ENCODE data around the gene FBXL17.

Gene FBXL17

DNA sequence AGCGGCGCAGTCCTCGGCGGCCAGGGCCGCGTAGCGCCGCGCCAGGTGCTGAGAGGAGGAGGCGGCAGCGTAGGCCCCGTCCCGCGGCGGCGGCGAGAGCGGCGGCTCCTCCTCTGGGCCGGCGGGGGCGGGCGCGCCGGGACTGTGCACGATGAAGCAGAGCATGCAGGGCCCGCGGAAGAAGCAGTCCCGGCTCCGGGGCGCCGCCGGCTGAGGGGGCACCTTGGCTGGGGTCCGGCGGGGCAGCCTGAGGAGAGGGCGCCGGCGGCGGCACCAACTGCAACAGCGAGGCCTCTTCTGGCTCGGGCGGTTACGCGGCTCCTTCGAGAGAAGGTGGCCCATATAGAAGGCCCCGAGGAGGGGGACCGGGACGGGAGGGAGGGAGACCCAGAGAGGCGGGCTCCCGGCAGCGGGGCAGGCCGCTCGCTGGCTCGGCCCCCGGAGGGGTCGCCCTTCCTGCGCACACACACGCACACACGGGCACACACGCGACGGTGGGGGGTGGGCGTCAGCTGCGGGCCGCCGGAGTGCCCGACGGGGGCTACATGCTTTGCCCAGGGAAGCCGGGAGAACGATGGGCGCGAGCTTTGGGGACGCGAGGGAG is 446 bp downstream of the FBXL17 start (continued):
- TF ChIP-seq ZNF561 (tag by site-specific recombination; IDR thresholded peaks at IDR 0.05; ENCODE audit: borderline replicate concordance) (peak; percentile 9; the same call in 1 of the 2 replicates), ZNF16 (tag by site-specific recombination; IDR thresholded peaks at IDR 0.05; ENCODE audit: low read depth) (no peak), MZF1 (tag by site-specific recombination; IDR thresholded peaks at IDR 0.05; ENCODE audit: borderline replicate concordance) (no peak), MYNN (tag by site-specific recombination; IDR thresholded peaks at IDR 0.05; ENCODE audit: borderline replicate concordance) (no peak), ZNF2 (tag by site-specific recombination; IDR thresholded peaks at IDR 0.05) (no peak), ZNF354C (tag by site-specific recombination; IDR thresholded peaks at IDR 0.05; ENCODE audit: borderline replicate concordance, low read depth) (no peak), ZNF510 (tag by site-specific recombination; IDR thresholded peaks at IDR 0.05; ENCODE audit: insufficient replicate concordance) (no peak), ZNF560 (tag by site-specific recombination; IDR thresholded peaks at IDR 0.05; ENCODE audit: borderline replicate concordance) (no peak), ZNF184 (tag by site-specific recombination; IDR thresholded peaks at IDR 0.05) (0 out of 2 replicates have a peak, but pooled peaks have one; percentile 3), ZNF585B (tag by site-specific recombination; IDR thresholded peaks at IDR 0.05) (no peak), ZNF239 (tag by site-specific recombination; IDR thresholded peaks at IDR 0.05) (peak; percentile 14; the same call in 1 of the 2 replicates), ZNF626 (tag by site-specific recombination; IDR thresholded peaks at IDR 0.05) (no peak), ZNF664 (tag by site-specific recombination; IDR thresholded peaks at IDR 0.05) (no peak), ZNF654 (tag by site-specific recombination; IDR thresholded peaks at IDR 0.05; ENCODE audit: low read depth) (no peak), ZNF138 (tag by site-specific recombination; IDR thresholded peaks at IDR 0.05; ENCODE audit: borderline replicate concordance) (no peak), ZNF837 (tag by site-specific recombination; IDR thresholded peaks at IDR 0.05) (no peak), ZFP3 (tag by site-specific recombination; IDR thresholded peaks at IDR 0.05; ENCODE audit: low read depth) (no peak), HOXA7 (CRISPR knock-in tag; IDR thresholded peaks at IDR 0.05; ENCODE audit: borderline replicate concordance) (0 out of 2 replicates have a peak, but pooled peaks have one; percentile 22), ZNF596 (tag by site-specific recombination; IDR thresholded peaks at IDR 0.05) (no peak), ZNF223 (tag by site-specific recombination; IDR thresholded peaks at IDR 0.05) (no peak), SP2 (tag by site-specific recombination; IDR thresholded peaks at IDR 0.05) (peak; percentile 69), PRDM1 (tag by site-specific recombination; IDR thresholded peaks at IDR 0.05) (no peak)
- TF ChIP-seq, protein P1, sequence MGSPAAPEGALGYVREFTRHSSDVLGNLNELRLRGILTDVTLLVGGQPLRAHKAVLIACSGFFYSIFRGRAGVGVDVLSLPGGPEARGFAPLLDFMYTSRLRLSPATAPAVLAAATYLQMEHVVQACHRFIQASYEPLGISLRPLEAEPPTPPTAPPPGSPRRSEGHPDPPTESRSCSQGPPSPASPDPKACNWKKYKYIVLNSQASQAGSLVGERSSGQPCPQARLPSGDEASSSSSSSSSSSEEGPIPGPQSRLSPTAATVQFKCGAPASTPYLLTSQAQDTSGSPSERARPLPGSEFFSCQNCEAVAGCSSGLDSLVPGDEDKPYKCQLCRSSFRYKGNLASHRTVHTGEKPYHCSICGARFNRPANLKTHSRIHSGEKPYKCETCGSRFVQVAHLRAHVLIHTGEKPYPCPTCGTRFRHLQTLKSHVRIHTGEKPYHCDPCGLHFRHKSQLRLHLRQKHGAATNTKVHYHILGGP (tag by site-specific recombination; IDR thresholded peaks at IDR 0.05), result no peak
- TF ChIP-seq, protein P2, sequence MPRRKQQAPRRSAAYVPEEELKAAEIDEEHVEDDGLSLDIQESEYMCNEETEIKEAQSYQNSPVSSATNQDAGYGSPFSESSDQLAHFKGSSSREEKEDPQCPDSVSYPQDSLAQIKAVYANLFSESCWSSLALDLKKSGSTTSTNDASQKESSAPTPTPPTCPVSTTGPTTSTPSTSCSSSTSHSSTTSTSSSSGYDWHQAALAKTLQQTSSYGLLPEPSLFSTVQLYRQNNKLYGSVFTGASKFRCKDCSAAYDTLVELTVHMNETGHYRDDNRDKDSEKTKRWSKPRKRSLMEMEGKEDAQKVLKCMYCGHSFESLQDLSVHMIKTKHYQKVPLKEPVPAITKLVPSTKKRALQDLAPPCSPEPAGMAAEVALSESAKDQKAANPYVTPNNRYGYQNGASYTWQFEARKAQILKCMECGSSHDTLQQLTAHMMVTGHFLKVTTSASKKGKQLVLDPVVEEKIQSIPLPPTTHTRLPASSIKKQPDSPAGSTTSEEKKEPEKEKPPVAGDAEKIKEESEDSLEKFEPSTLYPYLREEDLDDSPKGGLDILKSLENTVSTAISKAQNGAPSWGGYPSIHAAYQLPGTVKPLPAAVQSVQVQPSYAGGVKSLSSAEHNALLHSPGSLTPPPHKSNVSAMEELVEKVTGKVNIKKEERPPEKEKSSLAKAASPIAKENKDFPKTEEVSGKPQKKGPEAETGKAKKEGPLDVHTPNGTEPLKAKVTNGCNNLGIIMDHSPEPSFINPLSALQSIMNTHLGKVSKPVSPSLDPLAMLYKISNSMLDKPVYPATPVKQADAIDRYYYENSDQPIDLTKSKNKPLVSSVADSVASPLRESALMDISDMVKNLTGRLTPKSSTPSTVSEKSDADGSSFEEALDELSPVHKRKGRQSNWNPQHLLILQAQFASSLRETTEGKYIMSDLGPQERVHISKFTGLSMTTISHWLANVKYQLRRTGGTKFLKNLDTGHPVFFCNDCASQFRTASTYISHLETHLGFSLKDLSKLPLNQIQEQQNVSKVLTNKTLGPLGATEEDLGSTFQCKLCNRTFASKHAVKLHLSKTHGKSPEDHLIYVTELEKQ (tag by site-specific recombination; IDR thresholded peaks at IDR 0.05; ENCODE audit: borderline replicate concordance), result 0 out of 2 replicates have a peak, but pooled peaks have one; percentile 66
- TF ChIP-seq, protein P3, sequence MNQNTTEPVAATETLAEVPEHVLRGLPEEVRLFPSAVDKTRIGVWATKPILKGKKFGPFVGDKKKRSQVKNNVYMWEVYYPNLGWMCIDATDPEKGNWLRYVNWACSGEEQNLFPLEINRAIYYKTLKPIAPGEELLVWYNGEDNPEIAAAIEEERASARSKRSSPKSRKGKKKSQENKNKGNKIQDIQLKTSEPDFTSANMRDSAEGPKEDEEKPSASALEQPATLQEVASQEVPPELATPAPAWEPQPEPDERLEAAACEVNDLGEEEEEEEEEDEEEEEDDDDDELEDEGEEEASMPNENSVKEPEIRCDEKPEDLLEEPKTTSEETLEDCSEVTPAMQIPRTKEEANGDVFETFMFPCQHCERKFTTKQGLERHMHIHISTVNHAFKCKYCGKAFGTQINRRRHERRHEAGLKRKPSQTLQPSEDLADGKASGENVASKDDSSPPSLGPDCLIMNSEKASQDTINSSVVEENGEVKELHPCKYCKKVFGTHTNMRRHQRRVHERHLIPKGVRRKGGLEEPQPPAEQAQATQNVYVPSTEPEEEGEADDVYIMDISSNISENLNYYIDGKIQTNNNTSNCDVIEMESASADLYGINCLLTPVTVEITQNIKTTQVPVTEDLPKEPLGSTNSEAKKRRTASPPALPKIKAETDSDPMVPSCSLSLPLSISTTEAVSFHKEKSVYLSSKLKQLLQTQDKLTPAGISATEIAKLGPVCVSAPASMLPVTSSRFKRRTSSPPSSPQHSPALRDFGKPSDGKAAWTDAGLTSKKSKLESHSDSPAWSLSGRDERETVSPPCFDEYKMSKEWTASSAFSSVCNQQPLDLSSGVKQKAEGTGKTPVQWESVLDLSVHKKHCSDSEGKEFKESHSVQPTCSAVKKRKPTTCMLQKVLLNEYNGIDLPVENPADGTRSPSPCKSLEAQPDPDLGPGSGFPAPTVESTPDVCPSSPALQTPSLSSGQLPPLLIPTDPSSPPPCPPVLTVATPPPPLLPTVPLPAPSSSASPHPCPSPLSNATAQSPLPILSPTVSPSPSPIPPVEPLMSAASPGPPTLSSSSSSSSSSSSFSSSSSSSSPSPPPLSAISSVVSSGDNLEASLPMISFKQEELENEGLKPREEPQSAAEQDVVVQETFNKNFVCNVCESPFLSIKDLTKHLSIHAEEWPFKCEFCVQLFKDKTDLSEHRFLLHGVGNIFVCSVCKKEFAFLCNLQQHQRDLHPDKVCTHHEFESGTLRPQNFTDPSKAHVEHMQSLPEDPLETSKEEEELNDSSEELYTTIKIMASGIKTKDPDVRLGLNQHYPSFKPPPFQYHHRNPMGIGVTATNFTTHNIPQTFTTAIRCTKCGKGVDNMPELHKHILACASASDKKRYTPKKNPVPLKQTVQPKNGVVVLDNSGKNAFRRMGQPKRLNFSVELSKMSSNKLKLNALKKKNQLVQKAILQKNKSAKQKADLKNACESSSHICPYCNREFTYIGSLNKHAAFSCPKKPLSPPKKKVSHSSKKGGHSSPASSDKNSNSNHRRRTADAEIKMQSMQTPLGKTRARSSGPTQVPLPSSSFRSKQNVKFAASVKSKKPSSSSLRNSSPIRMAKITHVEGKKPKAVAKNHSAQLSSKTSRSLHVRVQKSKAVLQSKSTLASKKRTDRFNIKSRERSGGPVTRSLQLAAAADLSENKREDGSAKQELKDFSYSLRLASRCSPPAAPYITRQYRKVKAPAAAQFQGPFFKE (tag by site-specific recombination; IDR thresholded peaks at IDR 0.05; ENCODE audit: borderline replicate concordance), result no peak
- TF ChIP-seq, protein P4, sequence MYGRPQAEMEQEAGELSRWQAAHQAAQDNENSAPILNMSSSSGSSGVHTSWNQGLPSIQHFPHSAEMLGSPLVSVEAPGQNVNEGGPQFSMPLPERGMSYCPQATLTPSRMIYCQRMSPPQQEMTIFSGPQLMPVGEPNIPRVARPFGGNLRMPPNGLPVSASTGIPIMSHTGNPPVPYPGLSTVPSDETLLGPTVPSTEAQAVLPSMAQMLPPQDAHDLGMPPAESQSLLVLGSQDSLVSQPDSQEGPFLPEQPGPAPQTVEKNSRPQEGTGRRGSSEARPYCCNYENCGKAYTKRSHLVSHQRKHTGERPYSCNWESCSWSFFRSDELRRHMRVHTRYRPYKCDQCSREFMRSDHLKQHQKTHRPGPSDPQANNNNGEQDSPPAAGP (tag by site-specific recombination; IDR thresholded peaks at IDR 0.05), result no peak
- TF ChIP-seq, protein P5, sequence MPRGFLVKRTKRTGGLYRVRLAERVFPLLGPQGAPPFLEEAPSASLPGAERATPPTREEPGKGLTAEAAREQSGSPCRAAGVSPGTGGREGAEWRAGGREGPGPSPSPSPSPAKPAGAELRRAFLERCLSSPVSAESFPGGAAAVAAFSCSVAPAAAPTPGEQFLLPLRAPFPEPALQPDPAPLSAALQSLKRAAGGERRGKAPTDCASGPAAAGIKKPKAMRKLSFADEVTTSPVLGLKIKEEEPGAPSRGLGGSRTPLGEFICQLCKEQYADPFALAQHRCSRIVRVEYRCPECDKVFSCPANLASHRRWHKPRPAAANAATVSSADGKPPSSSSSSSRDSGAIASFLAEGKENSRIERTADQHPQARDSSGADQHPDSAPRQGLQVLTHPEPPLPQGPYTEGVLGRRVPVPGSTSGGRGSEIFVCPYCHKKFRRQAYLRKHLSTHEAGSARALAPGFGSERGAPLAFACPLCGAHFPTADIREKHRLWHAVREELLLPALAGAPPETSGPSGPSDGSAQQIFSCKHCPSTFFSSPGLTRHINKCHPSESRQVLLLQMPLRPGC (tag by site-specific recombination; IDR thresholded peaks at IDR 0.05), result no peak
